GM19099 (cell line): ENCODE data around the gene HLA-DMB.

ENCODE experiments used
- POLR2A ChIP-seq: IDR thresholded peaks from 3 replicates; pipeline ENCODE4 v1.6.1; 2011; ENCODE audit warnings: low read depth; ENCODE audit not compliant: insufficient read length; ENCODE audit errors: extremely low read depth

Gene HLA-DMB

DNA sequence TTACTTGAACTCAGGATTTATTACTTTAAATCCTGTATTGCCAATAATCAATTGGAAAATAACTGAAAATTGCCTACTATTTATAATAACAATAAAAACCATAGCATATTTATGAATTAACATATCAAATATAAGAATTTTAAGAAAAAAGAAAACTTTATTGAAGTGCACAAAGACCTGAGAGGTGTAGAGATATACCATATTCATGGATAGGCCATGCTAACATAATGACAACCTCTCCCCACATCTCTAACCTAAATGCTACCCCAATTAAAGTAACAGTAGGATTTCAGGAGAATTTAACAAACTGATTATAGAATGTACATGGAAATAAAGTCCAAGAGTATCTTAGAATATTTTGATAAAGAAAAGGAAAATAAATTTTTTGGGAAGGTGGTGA lies 5.1 kb upstream of the HLA-DMB start:
- TF ChIP-seq POLR2A: no peak

- peak; percentile 29 for TF ChIP-seq POLR2A
These were observed 4.4 kb upstream of the HLA-DMB start for GRCh38 chr6:32945108-32945760.

- TF ChIP-seq POLR2A: peak; percentile 85
These were observed 3.2 kb upstream of the HLA-DMB start for GRCh38 chr6:32943864-32944649.

GRCh38 chr6:32941214-32941768 lies 463 bp upstream of the HLA-DMB start:
- TF ChIP-seq POLR2A: peak; percentile 34

GRCh38 chr6:32938494-32938893 lies 2.3 kb downstream of the HLA-DMB start:
- no peak for TF ChIP-seq POLR2A

DNA sequence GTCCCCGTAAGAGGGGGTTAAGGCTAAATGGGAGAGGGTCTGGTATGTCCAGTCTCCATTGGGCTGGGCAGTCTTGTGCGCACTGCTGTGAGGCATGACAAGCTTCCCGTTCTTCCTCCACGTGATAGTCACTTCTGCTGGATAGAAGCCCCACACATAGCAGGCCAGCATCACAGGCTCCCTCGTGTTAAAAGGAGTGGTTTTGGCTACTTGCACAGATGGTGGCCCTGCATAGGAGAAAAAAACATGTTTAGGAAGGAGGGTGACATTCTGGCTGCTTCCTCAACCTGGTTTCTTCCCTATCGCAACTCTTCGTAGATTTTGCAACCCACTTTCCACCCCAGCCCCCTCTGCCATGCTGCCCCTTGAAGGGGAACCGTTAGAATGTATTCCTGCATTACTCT lies 3.6 kb downstream of the HLA-DMB start:
- no peak for TF ChIP-seq POLR2A

DNA sequence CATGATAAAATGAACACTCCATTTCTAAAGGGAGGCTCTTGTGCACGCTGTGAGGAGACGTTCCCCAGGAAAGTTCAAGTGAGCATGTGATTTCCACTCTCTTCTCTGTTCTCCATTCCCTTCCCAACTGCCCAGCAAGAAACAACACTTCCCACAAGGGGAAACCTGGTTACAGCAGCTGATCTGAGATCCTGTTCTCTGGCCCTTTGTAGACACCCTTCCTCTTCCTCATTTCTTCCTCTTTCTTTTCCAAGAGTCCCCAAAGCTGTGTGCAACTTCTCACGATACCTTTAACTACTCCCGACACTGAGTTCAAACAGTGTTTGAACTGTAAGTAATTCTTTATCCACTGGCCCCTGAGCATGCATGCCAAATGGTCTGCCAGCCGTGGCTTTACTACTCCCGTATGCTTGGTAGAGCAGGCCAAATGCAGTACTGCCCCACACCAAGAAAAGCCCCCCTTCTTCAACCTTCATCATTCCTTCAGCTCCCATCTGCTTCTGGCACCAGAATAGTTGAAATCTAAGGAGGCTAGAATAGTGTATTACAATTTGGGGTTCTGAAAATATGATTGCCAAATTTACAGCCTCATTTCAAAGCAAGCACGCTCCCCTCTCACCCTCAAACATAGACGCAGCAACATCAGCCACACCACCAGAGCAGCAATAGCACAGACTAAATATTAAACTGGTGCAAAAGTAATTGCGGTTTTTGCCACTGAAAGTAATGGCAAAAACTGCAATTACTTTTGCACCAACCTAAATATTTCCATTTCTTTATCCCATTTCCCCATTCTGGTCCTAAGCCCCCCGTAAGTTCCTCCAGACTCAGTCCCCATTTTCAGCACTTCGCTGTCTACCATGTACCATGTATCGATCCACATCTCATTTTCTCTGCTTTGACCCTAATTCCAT lies 4.3 kb downstream of the HLA-DMB start:
- no peak for TF ChIP-seq POLR2A

GRCh38 chr6:32935551-32936238 lies 5.1 kb downstream of the HLA-DMB start:
- peak; percentile 14 for TF ChIP-seq POLR2A

DNA sequence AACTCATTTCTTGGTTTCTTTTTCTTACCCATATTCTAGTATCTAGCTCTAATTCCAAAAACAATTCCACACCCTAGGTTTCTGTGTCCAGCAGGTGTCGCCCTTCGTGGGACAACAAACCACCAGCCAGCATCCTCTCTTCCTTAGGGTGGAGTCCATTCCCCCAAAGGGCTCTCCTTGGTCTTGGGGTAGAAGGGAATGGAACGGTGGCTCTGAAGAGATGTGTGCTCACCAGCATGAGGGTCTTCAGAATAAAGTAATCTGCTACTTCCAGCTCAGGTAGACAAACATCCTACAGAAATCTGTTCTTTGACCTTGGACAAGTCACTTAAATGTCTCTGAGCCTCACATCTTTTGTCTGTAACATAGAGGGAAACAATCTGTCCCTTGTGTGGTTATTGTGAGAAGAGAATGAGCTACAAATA lies 7.2 kb downstream of the HLA-DMB start:
- no peak for TF ChIP-seq POLR2A

DNA sequence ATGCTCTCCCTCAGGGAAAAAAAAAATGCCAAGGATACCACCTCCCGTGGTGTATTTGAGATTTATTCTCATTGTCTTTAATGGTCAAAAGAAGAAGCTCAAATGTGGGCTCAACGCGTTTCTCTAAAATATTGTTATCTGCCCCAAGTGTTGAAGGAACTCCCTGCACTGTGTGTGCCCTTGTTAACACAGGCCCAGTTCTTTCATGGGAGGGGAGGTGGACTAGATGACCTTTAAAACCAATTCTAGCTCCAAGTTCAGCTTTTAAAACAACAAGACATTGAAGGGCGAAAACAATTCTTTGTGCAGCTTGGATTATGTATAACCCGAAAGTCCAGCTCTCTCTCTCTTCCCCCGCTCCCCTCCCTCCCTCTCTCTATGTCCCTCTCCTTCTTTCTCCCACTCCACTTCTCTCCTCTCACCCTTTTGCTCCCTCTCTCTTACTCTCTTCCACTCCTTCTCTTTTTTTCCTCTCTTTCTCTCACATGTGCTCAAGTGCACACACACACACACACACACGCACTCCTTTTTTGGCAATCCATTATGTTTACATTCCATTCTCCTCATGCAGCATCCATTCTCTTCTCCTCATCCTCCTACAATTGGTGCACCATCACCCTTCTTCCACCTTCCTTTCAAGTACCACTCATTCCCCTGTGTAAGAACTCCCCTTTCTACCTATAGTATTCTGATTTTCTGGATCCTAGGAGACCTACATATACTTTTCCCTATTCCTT lies 8.5 kb downstream of the HLA-DMB start:
- no peak for TF ChIP-seq POLR2A

DNA sequence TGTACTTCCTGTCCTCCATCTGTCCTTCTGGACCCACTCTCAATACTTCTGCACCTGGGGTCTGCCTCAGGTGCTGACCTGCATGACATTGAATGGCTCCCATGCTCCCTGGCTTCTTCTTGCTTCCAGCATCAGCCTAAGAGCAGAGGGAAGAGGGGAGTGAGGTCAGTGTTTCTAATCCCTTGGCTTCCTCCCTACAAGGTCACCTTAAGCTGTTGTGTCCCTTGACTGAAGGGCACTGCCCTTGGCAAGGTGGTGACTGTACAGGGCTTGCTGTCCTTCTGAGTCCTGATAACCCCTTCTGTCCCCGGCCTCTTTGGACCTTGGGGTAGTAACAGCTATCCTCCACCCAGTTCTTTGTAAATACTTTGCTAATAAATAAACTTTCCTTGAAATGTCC lies 9.6 kb downstream of the HLA-DMB start:
- TF ChIP-seq POLR2A: no peak

DNA sequence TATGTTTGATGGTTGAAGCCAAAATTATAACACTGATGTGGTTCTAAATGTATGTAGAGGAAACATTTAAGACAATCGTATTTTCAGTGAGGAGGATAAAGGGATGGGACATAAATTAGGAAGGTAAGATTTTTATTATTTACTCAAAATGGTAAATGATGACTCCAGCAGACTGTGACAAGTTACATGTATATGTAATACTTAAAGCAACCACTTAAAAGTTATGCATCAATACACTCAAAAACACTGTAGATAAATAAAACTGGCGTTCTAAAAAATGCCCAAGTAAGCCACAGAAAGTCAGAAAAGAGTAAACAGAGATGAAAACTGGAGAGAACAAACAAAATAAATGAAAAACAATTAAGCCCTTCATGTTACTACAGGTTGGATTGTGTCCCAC lies 18.7 kb downstream of the HLA-DMB start:
- TF ChIP-seq POLR2A: no peak

DNA sequence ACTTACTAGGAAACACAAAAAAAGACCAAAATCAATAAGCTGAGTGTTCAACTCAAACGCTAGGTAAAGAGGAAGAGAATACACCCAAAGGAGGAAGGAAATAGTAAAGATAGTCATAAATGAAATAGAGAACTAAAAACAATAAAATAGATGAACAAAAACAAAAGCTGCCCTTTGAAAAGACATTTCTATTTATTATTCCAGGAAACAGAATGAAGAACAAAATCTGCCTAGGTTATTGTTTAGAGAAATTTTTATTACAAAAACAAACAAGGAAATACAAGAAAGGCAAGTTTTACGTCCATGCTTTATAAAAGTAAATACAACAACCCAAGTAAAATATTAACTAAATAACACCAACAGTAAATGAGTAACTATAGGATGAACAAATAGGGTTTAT lies 20.1 kb downstream of the HLA-DMB start:
- no peak for TF ChIP-seq POLR2A

GRCh38 chr6:32912951-32913350 lies 27.9 kb downstream of the HLA-DMB start:
- no peak for TF ChIP-seq POLR2A
